ENCODE data around the gene DNAH11. TPM values are rescaled to one million over a fixed set of nuclear protein-coding genes. Genes with fewer than 3 reads are reported as not detected.

Gene DNAH11
- polyA plus RNA-seq, 1 experiment = not detected

GRCh38 chr7:21771906-21772610 lies 229.2 kb downstream of the DNAH11 start:
- Histone ChIP-seq H3K27ac (ENCODE audit: low read depth, low read length) (no peak overlapping the region), H3K9me3 (ENCODE audit: control insufficient read depth, insufficient read depth, low read length) (no peaks in the 10 kb centered on the region), H3K4me3 (ENCODE audit: low read depth, low read length) (no peak overlapping the region), H3K27me3 (ENCODE audit: control insufficient read depth, insufficient read depth, low read length) (no peaks in the 10 kb centered on the region)
- no peak for TF ChIP-seq CTCF (IDR thresholded peaks at IDR 0.05; ENCODE audit: low read depth, low read length)
- CTCF ChIA-PET = no interaction called here
- POLR2A ChIA-PET = no interaction called here
- DNase-seq (ENCODE audit: low read depth, low spot score) = no peak

GRCh38 chr7:21773326-21773725 lies 230.5 kb downstream of the DNAH11 start:
- ChIA-PET POLR2A (no interaction called here), CTCF (no interaction called here)
- TF ChIP-seq CTCF (IDR thresholded peaks at IDR 0.05; ENCODE audit: low read depth, low read length) = no peak
- Histone ChIP-seq H3K4me3 (ENCODE audit: low read depth, low read length) (no peak overlapping the region), H3K9me3 (ENCODE audit: control insufficient read depth, insufficient read depth, low read length) (no peaks in the 10 kb centered on the region), H3K27me3 (ENCODE audit: control insufficient read depth, insufficient read depth, low read length) (no peaks in the 10 kb centered on the region), H3K27ac (ENCODE audit: low read depth, low read length) (no peak overlapping the region)
- no peak for DNase-seq (ENCODE audit: low read depth, low spot score)

- Histone ChIP-seq H3K27me3 (ENCODE audit: control insufficient read depth, insufficient read depth, low read length) (no peaks in the 10 kb centered on the region), H3K9me3 (ENCODE audit: control insufficient read depth, insufficient read depth, low read length) (no peaks in the 10 kb centered on the region), H3K27ac (ENCODE audit: low read depth, low read length) (no peak overlapping the region), H3K4me3 (ENCODE audit: low read depth, low read length) (no peak overlapping the region)
- no peak for DNase-seq (ENCODE audit: low read depth, low spot score)
- no peak for TF ChIP-seq CTCF (IDR thresholded peaks at IDR 0.05; ENCODE audit: low read depth, low read length)
- CTCF ChIA-PET = no interaction called here
- POLR2A ChIA-PET = no interaction called here
Measured at GRCh38 chr7:21777921-21778320, 235.1 kb downstream of the DNAH11 start.

- CTCF ChIA-PET = interaction anchor here (1.1 kb wide), 1 partner anchor 222 kb away, joined by 3 read pairs; no protein-coding TSS in a partner anchor
- POLR2A ChIA-PET = no interaction called here
- Histone ChIP-seq H3K27ac (ENCODE audit: low read depth, low read length) (no peak overlapping the region), H3K9me3 (ENCODE audit: control insufficient read depth, insufficient read depth, low read length) (no peaks in the 10 kb centered on the region), H3K4me3 (ENCODE audit: low read depth, low read length) (no peak overlapping the region), H3K27me3 (ENCODE audit: control insufficient read depth, insufficient read depth, low read length) (no peaks in the 10 kb centered on the region)
- TF ChIP-seq CTCF (IDR thresholded peaks at IDR 0.05; ENCODE audit: low read depth, low read length) = no peak
- no peak for DNase-seq (ENCODE audit: low read depth, low spot score)
Measured at GRCh38 chr7:21778953-21779352, 236.1 kb downstream of the DNAH11 start.

GRCh38 chr7:21782996-21783395 lies 240.2 kb downstream of the DNAH11 start:
- Histone ChIP-seq H3K27ac (ENCODE audit: low read depth, low read length) (no peak overlapping the region), H3K4me3 (ENCODE audit: low read depth, low read length) (no peak overlapping the region), H3K9me3 (ENCODE audit: control insufficient read depth, insufficient read depth, low read length) (no peaks in the 10 kb centered on the region), H3K27me3 (ENCODE audit: control insufficient read depth, insufficient read depth, low read length) (no peaks in the 10 kb centered on the region)
- TF ChIP-seq CTCF (IDR thresholded peaks at IDR 0.05; ENCODE audit: low read depth, low read length) = no peak
- CTCF ChIA-PET = no interaction called here
- no peak for DNase-seq (ENCODE audit: low read depth, low spot score)
- POLR2A ChIA-PET = no interaction called here

All from AG04450 (cell line).